ENCODE results near the gene IMMP2L.
"Not testable (repeated sequence)": the region's sequence is repeated elsewhere in the genome, so short reads cannot be mapped to it uniquely, and the experiment has no call there.

The IMMP2L gene

GRCh38 chr7:110721395-110721794, 840.9 kb downstream of the IMMP2L start:
- no peak for DNase-seq (ENCODE audit: low spot score)

- DNase-seq (ENCODE audit: low spot score): no peak
These were observed 841.7 kb downstream of the IMMP2L start for GRCh38 chr7:110720626-110721025.

GRCh38 chr7:110719741-110720140, 842.6 kb downstream of the IMMP2L start:
- no peak for DNase-seq (ENCODE audit: low spot score)

- DNase-seq (ENCODE audit: low spot score): no peak
These were observed 843.6 kb downstream of the IMMP2L start for GRCh38 chr7:110718503-110719205.

GRCh38 chr7:110704225-110704624, 858.1 kb downstream of the IMMP2L start:
- DNase-seq (ENCODE audit: low spot score): no peak

- no peak for DNase-seq (ENCODE audit: low spot score)
These were observed 863.7 kb downstream of the IMMP2L start for GRCh38 chr7:110698576-110698975.

- DNase-seq (ENCODE audit: low spot score): no peak
These were observed 868.9 kb downstream of the IMMP2L start for GRCh38 chr7:110693344-110693743.

- no peak for DNase-seq (ENCODE audit: low spot score)
These were observed 873.4 kb downstream of the IMMP2L start for GRCh38 chr7:110688908-110689307.

GRCh38 chr7:110685899-110686298, 876.4 kb downstream of the IMMP2L start:
- DNase-seq (ENCODE audit: low spot score): no peak

- DNase-seq (ENCODE audit: low spot score): no peak
These were observed 880.4 kb downstream of the IMMP2L start for GRCh38 chr7:110681941-110682340.

GRCh38 chr7:110677405-110677804, 884.9 kb downstream of the IMMP2L start:
- DNase-seq (ENCODE audit: low spot score): no peak

- DNase-seq (ENCODE audit: low spot score): no peak
These were observed 885.5 kb downstream of the IMMP2L start for GRCh38 chr7:110676785-110677184.

- DNase-seq (ENCODE audit: low spot score): no peak
These were observed 886.7 kb downstream of the IMMP2L start for GRCh38 chr7:110675383-110676103.

- DNase-seq (ENCODE audit: low spot score): no peak
These were observed 889.1 kb downstream of the IMMP2L start for GRCh38 chr7:110673148-110673547.

GRCh38 chr7:110669410-110669809, 892.9 kb downstream of the IMMP2L start:
- no peak for DNase-seq (ENCODE audit: low spot score)

- DNase-seq (ENCODE audit: low spot score): no peak
These were observed 897.5 kb downstream of the IMMP2L start for GRCh38 chr7:110664803-110665202.

- not testable (repeated sequence) for DNase-seq (ENCODE audit: low spot score)
These were observed 901.7 kb downstream of the IMMP2L start for GRCh38 chr7:110660637-110661036.

GRCh38 chr7:110650328-110650727, 912.0 kb downstream of the IMMP2L start:
- no peak for DNase-seq (ENCODE audit: low spot score)

GRCh38 chr7:110647266-110647665, 915.0 kb downstream of the IMMP2L start:
- no peak for DNase-seq (ENCODE audit: low spot score)

GRCh38 chr7:110646804-110647203, 915.5 kb downstream of the IMMP2L start:
- no peak for DNase-seq (ENCODE audit: low spot score)

- no peak for DNase-seq (ENCODE audit: low spot score)
These were observed 916.7 kb downstream of the IMMP2L start for GRCh38 chr7:110645616-110646015.

GRCh38 chr7:110645060-110645459, 917.2 kb downstream of the IMMP2L start:
- DNase-seq (ENCODE audit: low spot score): no peak

GRCh38 chr7:110637252-110637651, 925.0 kb downstream of the IMMP2L start:
- no peak for DNase-seq (ENCODE audit: low spot score)

- DNase-seq (ENCODE audit: low spot score): no peak
These were observed 929.0 kb downstream of the IMMP2L start for GRCh38 chr7:110633313-110633712.
